Measurements from ENCODE around the gene PIP5K1B. TPM values are rescaled to one million over a fixed set of nuclear protein-coding genes. Genes with fewer than 3 reads are reported as not detected.

The PIP5K1B gene
- total RNA-seq, 3 donors from 2014 or later, result 60.0 to 122 (median 73.3) TPM

DNA sequence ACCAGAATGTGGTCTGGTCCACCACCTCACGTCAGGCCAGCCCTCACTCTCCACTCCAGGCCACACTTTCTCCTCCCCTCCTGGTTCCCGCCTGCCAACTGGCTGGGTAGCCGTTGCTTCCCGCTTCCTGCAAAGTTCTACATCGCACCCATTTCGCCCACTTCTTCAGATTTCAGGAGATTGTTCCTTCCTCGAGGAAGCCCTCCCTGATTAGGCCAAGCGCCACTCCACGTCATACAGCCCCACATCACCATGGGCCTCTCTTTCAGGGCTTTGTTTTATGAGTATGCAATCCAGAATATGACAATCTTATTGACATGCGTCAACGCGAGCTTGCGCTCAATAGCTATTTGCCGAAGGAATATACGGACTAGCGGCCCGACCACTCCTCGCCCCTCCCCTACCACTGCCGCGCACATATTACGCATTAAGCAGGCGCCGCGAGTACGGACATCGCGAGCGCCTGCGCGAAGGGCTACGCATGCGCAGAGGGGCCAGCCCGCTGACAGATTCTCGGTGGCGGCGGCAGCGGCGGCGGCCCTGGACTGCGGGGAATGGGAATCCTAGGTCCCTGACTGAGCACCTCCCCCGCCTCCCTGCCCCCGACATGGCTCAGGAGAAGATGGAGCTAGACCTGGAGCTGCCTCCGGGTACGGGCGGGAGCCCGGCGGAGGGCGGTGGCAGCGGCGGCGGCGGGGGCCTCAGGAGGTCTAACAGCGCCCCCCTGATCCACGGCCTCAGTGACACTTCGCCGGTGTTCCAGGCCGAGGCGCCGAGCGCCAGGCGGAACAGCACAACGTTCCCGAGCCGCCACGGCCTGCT is 74.7 kb downstream of the PIP5K1B start:
- ATAC-seq (peak; percentile 96), DNase-seq (peak; percentile 95 to 96 (median 96))
- H3K9me3 ChIP-seq, result no peaks in the 10 kb centered on the region
- peak overlapping the region; percentile 35 for H3K4me3 ChIP-seq
- TF ChIP-seq, protein P1, sequence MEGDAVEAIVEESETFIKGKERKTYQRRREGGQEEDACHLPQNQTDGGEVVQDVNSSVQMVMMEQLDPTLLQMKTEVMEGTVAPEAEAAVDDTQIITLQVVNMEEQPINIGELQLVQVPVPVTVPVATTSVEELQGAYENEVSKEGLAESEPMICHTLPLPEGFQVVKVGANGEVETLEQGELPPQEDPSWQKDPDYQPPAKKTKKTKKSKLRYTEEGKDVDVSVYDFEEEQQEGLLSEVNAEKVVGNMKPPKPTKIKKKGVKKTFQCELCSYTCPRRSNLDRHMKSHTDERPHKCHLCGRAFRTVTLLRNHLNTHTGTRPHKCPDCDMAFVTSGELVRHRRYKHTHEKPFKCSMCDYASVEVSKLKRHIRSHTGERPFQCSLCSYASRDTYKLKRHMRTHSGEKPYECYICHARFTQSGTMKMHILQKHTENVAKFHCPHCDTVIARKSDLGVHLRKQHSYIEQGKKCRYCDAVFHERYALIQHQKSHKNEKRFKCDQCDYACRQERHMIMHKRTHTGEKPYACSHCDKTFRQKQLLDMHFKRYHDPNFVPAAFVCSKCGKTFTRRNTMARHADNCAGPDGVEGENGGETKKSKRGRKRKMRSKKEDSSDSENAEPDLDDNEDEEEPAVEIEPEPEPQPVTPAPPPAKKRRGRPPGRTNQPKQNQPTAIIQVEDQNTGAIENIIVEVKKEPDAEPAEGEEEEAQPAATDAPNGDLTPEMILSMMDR (IDR thresholded peaks at IDR 0.05), result no peak
- H3K36me3 ChIP-seq (ENCODE audit: low read depth), result no peaks in the 10 kb centered on the region
- intact Hi-C loops (cut with DNase I, micrococcal nuclease), result no loop called here
- H3K4me1 ChIP-seq (ENCODE audit: low read depth), result peaks cover 36% of the 10 kb centered on the region

DNA sequence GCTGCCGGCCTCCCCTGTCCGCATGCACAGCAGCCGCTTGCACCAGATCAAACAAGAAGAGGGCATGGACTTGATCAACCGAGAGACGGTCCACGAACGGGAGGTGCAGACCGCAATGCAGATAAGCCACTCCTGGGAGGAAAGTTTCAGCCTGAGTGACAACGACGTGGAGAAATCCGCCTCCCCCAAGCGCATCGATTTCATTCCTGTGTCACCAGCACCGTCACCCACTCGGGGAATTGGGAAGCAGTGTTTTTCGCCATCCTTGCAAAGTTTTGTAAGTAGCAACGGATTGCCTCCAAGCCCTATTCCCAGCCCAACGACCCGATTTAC is 75.3 kb downstream of the PIP5K1B start:
- Histone ChIP-seq H3K4me1 (ENCODE audit: low read depth) (peaks cover 36% of the 10 kb centered on the region), H3K36me3 (ENCODE audit: low read depth) (no peaks in the 10 kb centered on the region), H3K4me3 (peak overlapping the region; percentile 35), H3K9me3 (no peaks in the 10 kb centered on the region)
- no peak for ATAC-seq
- TF ChIP-seq, protein P1 (IDR thresholded peaks at IDR 0.05), result no peak
- DNase-seq, result no peak
- intact Hi-C loops (cut with DNase I, micrococcal nuclease), result no loop called here

DNA sequence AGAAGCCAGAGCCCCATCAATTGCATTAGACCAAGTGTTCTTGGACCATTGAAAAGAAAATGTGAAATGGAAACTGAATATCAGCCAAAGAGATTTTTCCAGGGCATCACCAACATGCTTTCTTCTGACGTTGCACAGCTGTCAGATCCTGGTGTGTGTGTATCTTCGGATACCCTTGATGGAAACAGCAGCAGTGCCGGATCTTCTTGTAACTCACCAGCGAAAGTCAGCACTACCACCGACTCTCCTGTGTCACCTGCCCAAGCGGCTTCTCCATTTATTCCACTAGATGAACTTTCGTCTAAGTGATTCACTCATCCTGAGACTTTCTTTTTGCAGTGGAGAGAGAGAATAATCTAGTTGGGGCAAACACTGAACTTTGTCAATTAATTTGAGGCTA is 75.7 kb downstream of the PIP5K1B start:
- H3K4me1 ChIP-seq (ENCODE audit: low read depth), result peaks cover 36% of the 10 kb centered on the region
- TF ChIP-seq, protein P1 (IDR thresholded peaks at IDR 0.05), result no peak
- DNase-seq (peak in 1 of 3 donors; percentile 17), ATAC-seq (no peak)
- H3K36me3 ChIP-seq (ENCODE audit: low read depth), result no peaks in the 10 kb centered on the region
- intact Hi-C loops (cut with DNase I, micrococcal nuclease), result no loop called here
- peak overlapping the region; percentile 35 for H3K4me3 ChIP-seq
- no peaks in the 10 kb centered on the region for H3K9me3 ChIP-seq

DNA sequence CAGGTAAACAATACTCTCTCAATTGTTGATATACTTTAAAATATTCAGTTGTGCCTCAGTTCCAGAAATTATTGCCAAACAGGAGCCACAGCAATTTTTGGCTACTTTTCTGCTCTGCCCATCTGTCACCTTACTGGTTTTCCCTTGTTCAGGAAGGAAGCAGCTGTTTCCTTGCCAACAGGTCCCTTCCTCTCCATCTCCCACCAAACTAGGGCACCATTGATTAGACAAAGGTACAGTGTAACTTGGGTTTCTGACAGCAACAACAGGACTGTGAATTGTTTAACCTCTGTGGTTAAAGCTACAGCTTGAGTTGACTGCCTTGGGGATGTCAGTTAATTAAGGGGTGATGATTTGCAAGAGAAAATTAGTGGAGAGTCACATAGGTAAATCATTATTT is 76.9 kb downstream of the PIP5K1B start:
- no peaks in the 10 kb centered on the region for H3K9me3 ChIP-seq
- TF ChIP-seq, protein P1 (IDR thresholded peaks at IDR 0.05), result no peak
- H3K36me3 ChIP-seq (ENCODE audit: low read depth), result no peaks in the 10 kb centered on the region
- DNase-seq (no peak), ATAC-seq (no peak)
- H3K4me3 ChIP-seq, result no peak overlapping the region
- peaks cover 36% of the 10 kb centered on the region for H3K4me1 ChIP-seq (ENCODE audit: low read depth)
- intact Hi-C loops (cut with DNase I, micrococcal nuclease), result no loop called here

DNA sequence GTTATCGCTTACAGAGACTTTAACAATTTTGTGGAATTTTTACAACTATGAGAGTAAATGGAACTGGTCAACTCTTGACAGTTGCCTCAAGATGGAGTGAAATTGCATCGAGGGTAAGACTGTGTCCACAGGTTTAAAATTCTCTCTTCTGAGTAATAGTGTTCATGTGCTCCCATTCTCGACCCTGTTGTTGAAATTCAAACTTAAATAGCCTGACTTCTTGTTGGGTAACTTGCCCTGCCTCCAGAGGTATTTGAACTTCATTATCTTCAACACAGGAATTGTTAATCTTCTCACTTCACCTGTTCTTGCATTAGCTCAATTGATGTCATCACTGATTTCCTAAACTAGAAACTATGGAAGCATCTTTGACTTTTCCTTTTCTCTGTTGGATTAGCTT is 77.5 kb downstream of the PIP5K1B start:
- ATAC-seq (no peak), DNase-seq (no peak)
- intact Hi-C loops (cut with DNase I, micrococcal nuclease), result no loop called here
- Histone ChIP-seq H3K4me1 (ENCODE audit: low read depth) (peaks cover 36% of the 10 kb centered on the region), H3K36me3 (ENCODE audit: low read depth) (no peaks in the 10 kb centered on the region), H3K9me3 (no peaks in the 10 kb centered on the region), H3K4me3 (no peak overlapping the region)
- TF ChIP-seq, protein P1 (IDR thresholded peaks at IDR 0.05), result no peak
